ENCODE data around the gene PARP8. TPM values are rescaled to one million over a fixed set of nuclear protein-coding genes. Genes with fewer than 3 reads are reported as not detected.

The PARP8 gene
- total and polyA plus RNA-seq, 9 of the 15 experiments (the other 6 are each of a cell fraction or from before 2014, with no cell fraction given), result 0.03 to 0.31 TPM; not detected in 7

- TF ChIP-seq RERE (CRISPR knock-in tag; IDR thresholded peaks at IDR 0.05; ENCODE audit: borderline replicate concordance) (no peak), HOXB6 (CRISPR knock-in tag; IDR thresholded peaks at IDR 0.05; ENCODE audit: borderline replicate concordance) (no peak), E2F6 (IDR thresholded peaks at IDR 0.05; ENCODE audit: borderline replicate concordance in 1 of 2, extremely low read depth in 1 of 2, insufficient read depth in 1 of 2, insufficient read length in 1 of 2, low read depth in 1 of 2, low read length in 1 of 2, poor library complexity in 1 of 2, severe bottlenecking in 1 of 2) (no peak), ZBTB7A (IDR thresholded peaks at IDR 0.05; ENCODE audit: borderline replicate concordance, control insufficient read depth, low read depth, low read length) (no peak), ILK (tag; IDR thresholded peaks at IDR 0.05; ENCODE audit: borderline replicate concordance, low read depth) (no peak), BHLHE40 (IDR thresholded peaks at IDR 0.05; ENCODE audit: low read length) (no peak), CXXC5 (CRISPR knock-in tag; IDR thresholded peaks at IDR 0.05) (no peak)
- no peaks in the 10 kb centered on the region for H3K36me3 ChIP-seq (ENCODE audit: control insufficient read depth, insufficient read depth, low read length)
- 3% methylated on average over 5 of the region's 5 CpGs for WGBS (ENCODE audit: insufficient coverage, low coverage, missing lambda C conversion rate)
- no peak overlapping the region for H3K27ac ChIP-seq (ENCODE audit: extremely low read depth, low read depth, low read length)
- no peaks in the 10 kb centered on the region for H3K4me1 ChIP-seq (replicated peaks in 1 of 2; ENCODE audit: control insufficient read depth in 2 of 2, insufficient read depth in 2 of 2, low read length in 2 of 2)
- H2AFZ ChIP-seq (ENCODE audit: low read depth, low read length), result no peak overlapping the region
- H3K4me2 ChIP-seq (ENCODE audit: insufficient read depth, low read length), result no peak overlapping the region
- no TSS peak for BruUV-seq (replicated peaks)
- H4K20me1 ChIP-seq (replicated peaks; ENCODE audit: control insufficient read depth, insufficient read depth, low read length), result no peaks in the 10 kb centered on the region
- ChIA-PET POLR2A (no interaction called here), CTCF (ENCODE audit: low intra/inter-chr PET ratio) (no interaction called here)
- H3K9me3 ChIP-seq (replicated peaks; ENCODE audit: control insufficient read depth, insufficient read depth, low read depth, low read length), result no peaks in the 10 kb centered on the region
- FAIRE-seq, result no peak
- in situ Hi-C loops (cut with MboI) (no loop called here), intact Hi-C loops (cut with micrococcal nuclease) (no loop called here)
- H3K27me3 ChIP-seq (ENCODE audit: control insufficient read depth in 2 of 2, insufficient read depth in 2 of 2, low read length in 2 of 2), result no peaks in the 10 kb centered on the region
- H3K9me1 ChIP-seq (ENCODE audit: control insufficient read depth, insufficient read depth, low read length), result no peaks in the 10 kb centered on the region
- H3K4me3 ChIP-seq, result no peak overlapping the region
- H3K79me2 ChIP-seq (ENCODE audit: control insufficient read depth, insufficient read depth, low read length), result no peaks in the 10 kb centered on the region
- no peak for ATAC-seq
- DNase-seq (ENCODE audit: extremely low read depth in 1 of 4, low spot score in 3 of 4), result no peak
- no peak overlapping the region for H3K9ac ChIP-seq (ENCODE audit: insufficient read depth in 1 of 2, low read depth in 2 of 2, low read length in 2 of 2)
Measured at GRCh38 chr5:50691399-50692016, 25.1 kb downstream of the PARP8 start.
